DND-41 (cell line): ENCODE results near the gene ZNF783.
A peak's percentile ranks its signal among the peaks of the same experiment; 100 is the strongest.

Source experiments
- ATAC-seq: fragments of 200-7000 bp; cut with Tn5 transposase; 3 replicates; pipeline ENCODE4 v1.9.1; 2021; ENCODE audit warnings: low read depth; ENCODE audit not compliant: insufficient read depth
- DNase-seq: peaks from one replicate; pipeline ENCODE4 v3.0.0-alpha.2; 2020
- H2AFZ ChIP-seq: 2 replicates; pipeline ENCODE4 v1.6.0; 2012; ENCODE audit warnings: low read depth, low read length
- H3K27ac ChIP-seq: 2 replicates; pipeline ENCODE4 v1.5.1; 2012; ENCODE audit warnings: low read length, inconsistent platforms
- H3K27me3 ChIP-seq: fragments of 200-600 bp; sonication (generic); 2 replicates; pipeline ENCODE4 v1.6.0; 2012; ENCODE audit warnings: low read length, mild to moderate bottlenecking, inconsistent platforms; ENCODE audit not compliant: insufficient read depth, poor library complexity
- H3K36me3 ChIP-seq: 2 replicates; pipeline ENCODE4 v1.5.1; 2012; ENCODE audit warnings: low read length, inconsistent platforms; ENCODE audit not compliant: insufficient read depth
- H3K4me1 ChIP-seq: 2 replicates; pipeline ENCODE4 v1.5.1; 2012; ENCODE audit warnings: mild to moderate bottlenecking, low read length; ENCODE audit not compliant: insufficient read depth
- H3K4me2 ChIP-seq: 2 replicates; pipeline ENCODE4 v1.6.0; 2012; ENCODE audit warnings: mild to moderate bottlenecking, moderate library complexity, low read length, inconsistent platforms; ENCODE audit not compliant: insufficient read depth
- H3K4me3 ChIP-seq, 2 experiments: fragments of 200-600 bp in 1 of 2; shearing (Covaris generic) in 1 of 2; 2 replicates each; pipeline ENCODE4 v1.5.1; 2012 to 2016; ENCODE audit warnings: inconsistent platforms in 2 of 2, low read length in 2 of 2, mild to moderate bottlenecking in 2 of 2, low read depth in 1 of 2, moderate library complexity in 1 of 2
- H3K79me2 ChIP-seq: 2 replicates; pipeline ENCODE4 v1.6.0; 2012; ENCODE audit warnings: low read length, inconsistent platforms; ENCODE audit not compliant: insufficient read depth
- H3K9ac ChIP-seq: 2 replicates; pipeline ENCODE4 v1.6.0; 2012; ENCODE audit warnings: low read depth, mild to moderate bottlenecking, inconsistent platforms, low read length, moderate library complexity
- H3K9me3 ChIP-seq: 2 replicates; pipeline ENCODE4 v1.5.1; 2012; ENCODE audit warnings: low read length, moderate library complexity, mild to moderate bottlenecking, inconsistent platforms; ENCODE audit not compliant: insufficient read depth, severe bottlenecking
- H4K20me1 ChIP-seq: 2 replicates; pipeline ENCODE4 v1.6.0; 2012; ENCODE audit warnings: low read length; ENCODE audit not compliant: insufficient read depth
- EZH2 ChIP-seq: IDR thresholded peaks from 3 replicates; pipeline ENCODE4 v1.6.1; 2012; ENCODE audit warnings: borderline replicate concordance, low read depth, mild to moderate bottlenecking, moderate library complexity, low read length, inconsistent platforms; ENCODE audit not compliant: severe bottlenecking
- TF ChIP-seq, protein P1 (sequence below): IDR thresholded peaks from 2 replicates; pipeline ENCODE4 v1.5.1; 2012; ENCODE audit warnings: borderline replicate concordance, low read length, moderate library complexity, mild to moderate bottlenecking; ENCODE audit not compliant: poor library complexity, severe bottlenecking; ENCODE audit errors: extremely low read depth

ZNF783 gene

DNA sequence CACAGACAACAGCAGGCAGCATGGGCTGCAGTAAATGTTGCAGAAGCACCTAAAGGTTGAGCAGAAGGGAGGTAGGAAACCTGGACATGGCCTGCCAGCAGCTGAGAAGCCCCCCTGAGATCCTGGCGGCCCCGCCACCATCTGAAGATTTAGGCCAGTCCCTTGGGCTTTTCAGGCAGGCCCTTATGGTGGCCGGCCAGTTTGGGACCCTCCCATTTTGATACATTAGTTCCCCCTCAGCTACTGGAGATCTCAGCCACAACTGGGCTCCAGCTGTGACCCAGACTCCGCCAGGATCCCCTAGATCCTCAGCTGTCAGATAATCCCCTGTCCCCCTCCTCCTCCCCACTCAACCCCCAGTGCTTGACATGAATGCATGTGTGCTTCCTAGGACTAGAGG lies 34.4 kb downstream of the ZNF783 start:
- no peak overlapping the region for H3K4me2 ChIP-seq
- H3K27me3 ChIP-seq: no peaks in the 10 kb centered on the region
- no peak for DNase-seq
- H3K9ac ChIP-seq: no peak overlapping the region
- H3K79me2 ChIP-seq: no peaks in the 10 kb centered on the region
- no peaks in the 10 kb centered on the region for H3K36me3 ChIP-seq
- no peak for TF ChIP-seq EZH2
- TF ChIP-seq, protein P1, sequence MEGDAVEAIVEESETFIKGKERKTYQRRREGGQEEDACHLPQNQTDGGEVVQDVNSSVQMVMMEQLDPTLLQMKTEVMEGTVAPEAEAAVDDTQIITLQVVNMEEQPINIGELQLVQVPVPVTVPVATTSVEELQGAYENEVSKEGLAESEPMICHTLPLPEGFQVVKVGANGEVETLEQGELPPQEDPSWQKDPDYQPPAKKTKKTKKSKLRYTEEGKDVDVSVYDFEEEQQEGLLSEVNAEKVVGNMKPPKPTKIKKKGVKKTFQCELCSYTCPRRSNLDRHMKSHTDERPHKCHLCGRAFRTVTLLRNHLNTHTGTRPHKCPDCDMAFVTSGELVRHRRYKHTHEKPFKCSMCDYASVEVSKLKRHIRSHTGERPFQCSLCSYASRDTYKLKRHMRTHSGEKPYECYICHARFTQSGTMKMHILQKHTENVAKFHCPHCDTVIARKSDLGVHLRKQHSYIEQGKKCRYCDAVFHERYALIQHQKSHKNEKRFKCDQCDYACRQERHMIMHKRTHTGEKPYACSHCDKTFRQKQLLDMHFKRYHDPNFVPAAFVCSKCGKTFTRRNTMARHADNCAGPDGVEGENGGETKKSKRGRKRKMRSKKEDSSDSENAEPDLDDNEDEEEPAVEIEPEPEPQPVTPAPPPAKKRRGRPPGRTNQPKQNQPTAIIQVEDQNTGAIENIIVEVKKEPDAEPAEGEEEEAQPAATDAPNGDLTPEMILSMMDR: no peak
- H3K4me3 ChIP-seq: no peak overlapping the region
- H2AFZ ChIP-seq: no peak overlapping the region
- H3K4me1 ChIP-seq: no peaks in the 10 kb centered on the region
- ATAC-seq: no peak
- no peaks in the 10 kb centered on the region for H4K20me1 ChIP-seq
- no peak overlapping the region for H3K27ac ChIP-seq
- H3K9me3 ChIP-seq: no peaks in the 10 kb centered on the region

DNA sequence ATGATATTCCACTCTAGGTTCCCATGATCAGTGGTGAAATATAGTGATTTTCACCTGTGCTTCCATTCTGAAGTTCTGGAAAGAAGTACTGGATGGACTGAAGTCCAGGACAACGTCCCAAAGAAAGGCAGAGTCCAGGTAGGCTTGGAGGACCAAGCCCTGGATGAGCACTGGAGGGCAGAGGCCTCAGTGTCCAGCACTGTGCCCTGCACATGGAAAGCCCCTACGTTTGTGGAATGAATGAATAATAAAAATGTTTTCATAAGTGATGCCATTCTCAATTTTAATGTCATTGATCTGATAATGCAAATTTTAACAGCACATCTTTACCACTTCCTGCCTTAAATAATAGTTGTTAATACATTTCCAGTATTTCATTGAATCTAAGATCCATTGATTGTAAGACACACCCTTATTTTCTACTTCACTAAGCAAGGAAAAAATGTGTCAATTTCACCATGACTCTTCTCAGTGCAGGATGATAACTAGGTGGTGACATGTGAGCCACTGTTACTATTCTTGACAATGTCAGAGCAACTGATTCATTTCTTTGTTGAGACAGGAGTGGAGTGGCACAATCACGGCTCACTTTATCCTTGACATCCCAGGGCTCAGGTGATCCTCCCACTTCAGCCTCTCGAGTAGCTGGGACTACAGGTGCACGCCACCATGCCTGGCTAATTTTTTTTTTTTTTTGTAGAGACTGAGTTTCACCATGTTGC lies 35.2 kb downstream of the ZNF783 start:
- H3K9ac ChIP-seq: no peak overlapping the region
- H3K4me3 ChIP-seq: no peak overlapping the region
- no peaks in the 10 kb centered on the region for H3K27me3 ChIP-seq
- no peaks in the 10 kb centered on the region for H3K79me2 ChIP-seq
- H3K9me3 ChIP-seq: no peaks in the 10 kb centered on the region
- H4K20me1 ChIP-seq: no peaks in the 10 kb centered on the region
- ATAC-seq: no peak
- H3K4me2 ChIP-seq: no peak overlapping the region
- DNase-seq: no peak
- no peak overlapping the region for H3K27ac ChIP-seq
- H2AFZ ChIP-seq: no peak overlapping the region
- H3K4me1 ChIP-seq: no peaks in the 10 kb centered on the region
- H3K36me3 ChIP-seq: no peaks in the 10 kb centered on the region
- no peak for TF ChIP-seq EZH2
- TF ChIP-seq, protein P1: no peak

DNA sequence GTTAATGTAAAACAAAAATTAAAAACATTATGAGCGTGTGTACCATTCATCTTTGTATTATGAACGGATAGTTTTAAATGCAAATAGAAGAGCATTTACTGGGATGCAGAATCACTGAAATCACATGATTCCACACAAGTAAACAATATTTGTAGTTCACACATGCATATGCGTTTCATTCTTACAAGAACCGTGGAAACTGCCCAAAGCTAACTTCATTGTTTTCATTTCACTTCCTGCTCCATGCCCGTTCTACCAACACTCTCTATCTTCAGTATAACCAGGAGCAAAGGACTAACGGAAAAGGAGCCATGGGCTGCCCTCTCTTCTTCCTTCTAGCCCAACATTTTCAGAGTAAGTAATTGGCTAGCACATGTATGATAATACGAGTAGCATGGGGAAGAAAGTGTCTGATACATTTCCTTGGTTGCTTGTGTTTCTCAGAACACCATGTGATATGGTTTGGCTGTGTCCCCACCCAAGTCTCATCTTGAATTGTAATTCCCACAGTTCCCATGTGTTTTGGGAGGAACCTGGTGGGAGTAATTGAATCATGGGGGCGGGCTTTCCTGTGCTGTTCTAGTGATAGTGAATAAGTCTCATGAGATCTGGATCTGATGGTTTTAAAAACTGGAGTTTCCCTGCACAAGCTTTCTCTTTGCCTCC lies 38.8 kb downstream of the ZNF783 start:
- no peak for TF ChIP-seq EZH2
- TF ChIP-seq, protein P1: no peak
- Histone ChIP-seq H3K36me3 (no peaks in the 10 kb centered on the region), H3K9me3 (no peaks in the 10 kb centered on the region), H3K4me2 (no peak overlapping the region), H3K27me3 (no peaks in the 10 kb centered on the region), H3K4me1 (no peaks in the 10 kb centered on the region), H3K9ac (no peak overlapping the region), H3K27ac (no peak overlapping the region), H4K20me1 (no peaks in the 10 kb centered on the region), H3K4me3 (no peak overlapping the region), H3K79me2 (no peaks in the 10 kb centered on the region), H2AFZ (peak overlapping the region; percentile 25; the same call in 1 of the 2 replicates)
- DNase-seq: no peak
- no peak for ATAC-seq
